Dermis blood vessel endothelial cell (primary cell): ENCODE results near the gene ANKRD26. TPM values are rescaled to one million over a fixed set of nuclear protein-coding genes. Genes with fewer than 3 reads are reported as not detected.
A peak's percentile ranks its signal among the peaks of the same experiment; 100 is the strongest.
"Not testable (repeated sequence)": the region's sequence is repeated elsewhere in the genome, so short reads cannot be mapped to it uniquely, and the experiment has no call there.

Experiments used
- DNase-seq: peaks from one replicate; pipeline ENCODE4 v3.0.0; 2010
- total RNA-seq: library from RNA; depleted of rRNA; stranded (reverse); fragments of >200 nt; gene quantifications from 2 replicates; pipeline ENCODE4 v1.2.3, GENCODE V29; 2014

The ANKRD26 gene
- total RNA-seq = 8.7 and 10.7 TPM in 2 replicates

DNA sequence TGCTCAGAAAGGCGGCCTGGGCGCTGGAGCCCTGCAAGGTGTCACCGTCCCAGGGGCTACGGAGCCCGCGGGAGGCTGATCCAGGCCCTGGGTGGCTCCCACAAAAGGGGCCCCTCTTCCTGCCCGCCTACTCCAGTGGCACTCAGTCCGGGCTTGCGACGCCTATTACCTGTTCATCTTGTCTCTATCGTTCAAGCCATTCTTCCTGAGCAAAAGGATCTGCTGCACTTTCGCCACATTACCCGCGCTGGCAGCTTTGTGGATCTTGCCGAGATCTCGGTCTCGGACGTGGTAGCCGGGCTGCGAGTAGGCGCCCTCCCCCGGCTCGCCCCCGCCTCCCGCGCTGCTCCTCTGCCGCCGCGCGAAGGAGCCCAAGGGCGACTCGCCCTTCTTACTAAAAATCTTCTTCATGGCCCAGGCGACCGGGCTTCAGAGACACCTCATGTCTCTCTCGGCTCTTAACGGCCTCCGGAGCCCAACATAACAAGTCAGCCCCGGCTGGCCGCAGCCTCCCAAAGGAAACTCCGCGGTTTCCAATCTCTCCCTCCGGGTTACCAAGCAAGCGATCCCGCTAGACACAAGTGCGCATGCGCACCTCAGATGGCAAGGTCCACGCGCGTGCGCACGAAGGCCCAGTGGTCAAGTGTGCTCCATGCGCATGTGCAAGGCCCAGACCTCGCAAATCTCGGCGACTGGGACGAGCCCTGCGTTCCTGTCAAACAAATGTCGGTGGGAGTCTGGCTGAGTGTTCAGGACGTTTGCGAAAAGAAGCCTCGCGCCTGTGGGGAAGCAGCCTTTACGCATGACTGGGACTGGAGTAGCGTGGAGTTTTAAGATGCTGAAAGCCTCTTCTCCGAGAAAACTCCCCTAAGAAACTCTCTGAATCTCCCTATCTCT lies at the start of gene ANKRD26:
Gene ANKRD26, minus strand, starts transcription at position 579 of the 897 bp plus-strand sequence. Its CDS starts 168 bp downstream, at position 411.
- DNase-seq = peak; percentile 99

DNA sequence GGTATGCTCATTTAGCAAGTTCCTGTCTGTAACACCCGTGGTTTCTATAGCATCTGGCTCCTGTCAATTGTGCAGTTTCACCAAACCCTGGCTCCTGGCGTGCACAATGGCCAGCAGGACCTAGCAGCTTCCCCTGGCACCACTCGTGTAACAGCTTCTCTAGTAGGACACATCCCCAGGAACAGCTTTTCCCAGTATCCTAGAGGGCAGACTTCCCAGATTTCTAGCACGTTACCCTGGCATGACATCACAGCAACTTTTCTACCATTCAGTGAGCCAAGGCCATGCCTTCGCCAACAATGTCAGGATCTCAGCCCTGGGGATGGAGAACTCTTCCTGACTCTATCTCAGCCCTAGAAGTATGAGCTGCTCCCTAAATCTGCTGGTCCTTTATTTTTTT lies 47.4 kb upstream of the ANKRD26 start:
- no peak for DNase-seq

DNA sequence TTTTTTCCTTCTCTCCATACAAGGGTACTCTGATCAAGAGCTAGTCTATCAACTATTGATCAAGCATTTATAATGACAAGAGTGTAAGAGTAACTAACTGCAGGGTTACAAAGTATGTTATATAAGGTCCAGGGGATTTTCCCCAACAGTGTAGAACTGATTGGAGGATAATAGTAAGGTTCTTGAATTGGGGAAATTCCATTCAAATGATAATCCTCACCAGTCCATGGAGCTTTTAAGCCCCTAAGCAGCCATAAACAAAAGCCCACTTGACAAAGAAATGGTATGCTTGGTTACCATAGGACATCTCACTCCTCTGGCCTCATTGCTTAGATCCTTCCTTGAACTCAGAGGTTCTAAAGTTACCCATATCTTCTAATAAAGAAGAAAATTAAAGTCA lies 45.6 kb upstream of the ANKRD26 start:
- no peak for DNase-seq

GRCh38 chr10:27143686-27144085 lies 43.4 kb upstream of the ANKRD26 start:
- DNase-seq = no peak

DNA sequence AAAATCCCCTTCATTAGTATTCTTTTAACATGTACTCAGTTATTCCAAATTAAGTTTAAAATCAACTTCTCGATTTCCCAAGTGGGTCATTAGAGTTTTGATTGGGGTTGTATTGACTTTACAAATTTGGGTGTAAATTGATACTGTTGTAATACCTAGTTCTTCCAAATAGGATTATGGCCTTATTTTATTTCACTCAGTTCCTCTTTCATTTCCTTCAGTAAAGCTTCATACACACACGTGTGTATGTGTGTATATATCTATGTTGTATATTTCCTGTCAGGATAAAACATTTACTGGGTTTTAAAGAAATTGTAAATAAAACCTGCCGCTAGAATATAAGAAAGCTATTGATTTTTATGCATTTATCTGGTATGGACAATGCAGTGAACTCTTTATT lies 38.0 kb upstream of the ANKRD26 start:
- no peak for DNase-seq

- DNase-seq = no peak
Observed at GRCh38 chr10:27134371-27134770, 34.1 kb upstream of the ANKRD26 start.

DNA sequence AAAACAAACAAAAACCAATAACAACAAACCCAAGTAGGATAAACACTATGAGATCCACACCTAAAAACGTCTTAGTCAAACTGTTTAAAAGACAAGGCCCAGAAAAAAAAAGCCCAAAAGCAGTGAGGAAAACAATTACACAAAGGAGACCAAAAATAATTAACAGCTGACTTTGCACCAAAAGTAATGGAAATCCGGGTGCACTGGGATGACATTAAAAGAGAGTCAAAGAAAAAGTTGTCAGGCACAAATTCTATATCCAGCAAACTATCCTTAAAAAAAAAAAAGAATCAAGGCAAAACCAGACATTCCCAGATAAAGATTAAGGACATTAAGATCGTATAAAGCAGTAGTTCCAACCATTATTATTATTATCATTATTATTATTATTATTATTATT lies 7.9 kb upstream of the ANKRD26 start:
- no peak for DNase-seq

GRCh38 chr10:27104919-27105318 lies 4.6 kb upstream of the ANKRD26 start:
- DNase-seq = no peak

DNA sequence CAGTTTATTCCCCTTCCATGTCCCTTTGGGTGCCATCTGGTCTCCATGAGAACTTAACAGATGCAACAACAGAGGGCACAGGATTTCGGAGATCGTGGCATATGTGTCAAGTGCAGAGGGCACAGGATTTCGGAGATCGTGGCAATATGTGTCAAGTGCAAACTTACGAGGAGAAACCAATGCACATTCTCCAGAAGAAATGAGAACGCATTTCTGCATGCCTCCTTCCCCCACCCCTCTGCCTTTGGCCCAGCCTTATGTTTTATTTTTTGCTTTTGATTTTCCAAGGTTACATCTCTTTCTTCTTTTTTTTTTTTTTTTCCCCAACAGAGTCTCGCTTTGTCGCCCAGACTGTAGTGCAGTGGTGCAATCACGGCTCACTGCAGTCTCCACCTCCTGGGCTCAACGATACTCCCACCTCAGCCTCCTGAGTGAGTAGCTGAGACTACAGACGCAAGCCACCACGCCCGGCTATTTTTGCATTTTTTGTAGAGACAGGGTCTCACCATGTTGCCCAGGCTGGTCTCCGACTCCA lies 586 bp upstream of the ANKRD26 start:
- DNase-seq = no peak

DNA sequence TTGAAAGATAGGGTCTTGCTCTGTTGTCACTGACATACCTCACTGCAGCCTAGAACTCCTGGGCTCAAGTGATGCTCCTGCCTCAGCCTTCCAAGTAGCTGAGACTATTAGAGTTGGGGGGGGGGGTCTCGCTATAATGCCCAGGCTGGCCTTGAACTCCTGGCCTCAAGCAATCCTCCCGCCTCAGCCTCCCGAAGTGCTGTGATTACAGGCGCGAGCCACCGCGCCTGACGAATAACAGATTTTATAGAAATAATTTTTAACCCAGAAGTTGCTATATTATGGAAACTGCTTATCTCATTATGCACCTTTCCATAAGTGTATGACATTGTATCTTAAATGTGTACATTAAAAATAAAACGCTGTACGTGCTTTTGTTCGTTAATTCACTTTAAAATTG lies 846 bp downstream of the ANKRD26 start:
- no peak for DNase-seq

GRCh38 chr10:27088119-27089044 lies 11.9 kb downstream of the ANKRD26 start:
- no peak for DNase-seq

DNA sequence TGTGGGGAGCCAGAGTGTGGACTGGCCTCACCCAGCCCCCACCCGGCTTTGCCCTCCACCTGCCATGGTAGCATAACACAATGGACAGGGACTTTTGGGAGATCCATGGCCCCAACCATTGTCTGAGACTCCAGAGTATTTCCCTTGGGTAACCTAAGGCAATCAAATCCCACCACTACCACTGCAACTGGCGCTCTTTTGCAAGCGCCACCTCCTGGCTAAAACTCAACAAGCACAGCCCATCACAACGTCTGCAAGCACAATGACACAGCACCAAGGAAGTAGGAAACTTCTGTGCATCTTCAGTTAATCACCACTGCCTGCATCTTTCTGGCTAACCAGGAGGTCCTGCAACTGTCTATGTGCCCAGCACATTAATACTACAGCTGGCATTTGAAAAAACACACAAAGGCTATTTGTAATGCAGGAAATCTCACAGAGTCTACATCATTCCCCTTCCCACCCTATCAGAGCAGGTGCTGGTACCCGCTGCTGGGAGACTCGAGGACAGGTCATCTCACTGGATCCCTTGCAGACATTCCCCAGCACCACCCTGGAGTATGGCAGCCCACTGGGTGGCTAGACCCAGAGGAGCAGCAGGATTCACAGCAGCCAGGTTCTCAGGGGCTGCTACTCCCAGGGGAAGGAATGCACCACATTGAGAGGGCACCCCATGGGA lies 27.7 kb downstream of the ANKRD26 start:
- no peak for DNase-seq

DNA sequence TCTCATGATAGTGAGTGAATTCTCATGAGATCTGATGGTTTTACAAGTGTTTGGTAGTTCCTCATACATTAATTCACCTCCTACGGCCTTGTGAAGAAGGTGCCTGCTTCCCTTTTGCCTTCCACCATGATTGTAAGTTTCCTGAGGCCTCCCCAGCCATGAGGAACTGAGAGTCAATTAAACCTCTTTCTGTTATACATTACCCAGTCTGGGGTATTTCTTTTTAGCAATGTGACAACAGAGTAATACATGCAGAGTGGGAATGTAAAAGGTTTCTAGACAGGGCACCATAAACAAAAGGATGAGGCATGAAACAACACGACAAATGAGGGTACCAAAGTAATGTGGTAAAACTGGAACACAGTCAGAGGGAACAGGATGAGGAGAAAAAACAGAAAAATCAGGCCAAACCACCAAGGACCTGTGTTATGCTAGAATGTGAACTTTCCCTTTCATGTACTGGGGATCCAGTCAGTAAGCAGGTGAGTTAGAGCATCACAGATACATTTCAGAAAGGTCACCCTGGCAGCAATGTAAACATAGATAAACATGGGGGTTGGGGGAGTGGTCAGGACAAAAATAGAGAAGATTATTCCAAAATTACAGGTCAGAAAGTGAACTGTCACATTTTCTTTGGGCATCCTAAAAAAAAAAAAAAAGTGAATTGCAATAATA lies 31.9 kb downstream of the ANKRD26 start:
- no peak for DNase-seq

- DNase-seq = no peak
Observed at GRCh38 chr10:27065084-27065483, 35.2 kb downstream of the ANKRD26 start.

DNA sequence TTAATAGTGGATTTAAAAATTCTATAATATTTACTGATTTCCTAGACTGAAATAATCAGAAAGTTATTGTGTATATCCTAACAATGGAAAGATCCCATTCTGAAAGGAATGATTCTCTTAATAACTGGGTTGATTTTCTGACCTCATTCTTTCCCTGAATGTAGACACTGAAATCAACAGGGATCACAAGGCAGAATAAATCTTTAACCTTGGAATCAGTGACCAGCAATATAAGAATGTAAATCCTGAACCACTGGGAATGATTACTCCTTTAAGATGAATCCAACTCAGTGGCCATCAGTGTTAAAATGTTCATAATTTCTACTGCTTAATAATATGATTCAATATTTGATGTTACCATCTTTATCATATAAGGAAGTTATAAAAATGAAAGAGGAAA lies 47.6 kb downstream of the ANKRD26 start:
- no peak for DNase-seq

- not testable (repeated sequence) for DNase-seq
Observed at GRCh38 chr10:27045247-27045646, 55.0 kb downstream of the ANKRD26 start.

- peak; percentile 77 for DNase-seq
Observed at GRCh38 chr10:27041196-27041595, 59.1 kb downstream of the ANKRD26 start.

GRCh38 chr10:27038168-27038567 lies 62.1 kb downstream of the ANKRD26 start:
- no peak for DNase-seq

DNA sequence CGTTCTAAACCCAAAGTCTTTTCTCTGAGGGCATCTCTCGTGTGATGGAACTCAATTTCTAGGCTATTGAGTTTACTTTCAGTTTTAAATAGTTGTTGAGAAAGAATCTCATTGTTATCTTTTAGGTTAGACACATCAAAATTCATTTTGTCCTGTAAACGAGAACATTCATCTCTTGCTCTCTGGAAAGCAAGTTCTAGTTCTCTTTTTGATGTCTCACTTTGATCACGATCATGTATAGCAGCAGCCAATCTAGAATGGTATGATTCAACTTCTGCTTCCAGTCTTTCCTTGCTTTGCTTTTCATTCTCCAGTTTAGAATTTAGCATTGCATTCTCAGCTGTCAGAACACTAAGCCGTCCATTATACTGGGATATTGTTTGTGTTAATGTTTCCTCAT lies 65.1 kb downstream of the ANKRD26 start:
- DNase-seq = no peak

DNA sequence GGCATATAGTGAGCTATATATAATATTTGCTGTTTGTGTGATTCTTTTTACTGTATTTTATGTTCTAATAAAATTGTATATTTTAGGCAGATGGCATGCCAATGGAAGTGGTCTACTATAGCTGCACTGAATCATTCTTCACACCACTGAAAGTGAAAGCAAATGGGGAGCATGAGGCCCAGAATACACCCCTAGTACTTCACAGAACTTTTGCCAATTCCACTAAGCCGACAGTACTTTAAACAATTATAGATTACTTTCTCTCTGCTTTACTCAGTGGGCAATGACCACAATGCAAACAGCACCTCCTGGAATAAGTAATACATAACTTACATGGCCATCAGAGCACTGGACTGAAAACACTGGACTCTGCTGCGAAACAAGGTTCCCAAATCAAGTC lies 70.2 kb downstream of the ANKRD26 start:
- DNase-seq = no peak

GRCh38 chr10:27022048-27022447 lies 78.2 kb downstream of the ANKRD26 start:
- no peak for DNase-seq

GRCh38 chr10:27020243-27020642 lies 80.1 kb downstream of the ANKRD26 start:
- DNase-seq = no peak
